ENCODE measurements around the gene SETBP1.

SETBP1 gene

DNA sequence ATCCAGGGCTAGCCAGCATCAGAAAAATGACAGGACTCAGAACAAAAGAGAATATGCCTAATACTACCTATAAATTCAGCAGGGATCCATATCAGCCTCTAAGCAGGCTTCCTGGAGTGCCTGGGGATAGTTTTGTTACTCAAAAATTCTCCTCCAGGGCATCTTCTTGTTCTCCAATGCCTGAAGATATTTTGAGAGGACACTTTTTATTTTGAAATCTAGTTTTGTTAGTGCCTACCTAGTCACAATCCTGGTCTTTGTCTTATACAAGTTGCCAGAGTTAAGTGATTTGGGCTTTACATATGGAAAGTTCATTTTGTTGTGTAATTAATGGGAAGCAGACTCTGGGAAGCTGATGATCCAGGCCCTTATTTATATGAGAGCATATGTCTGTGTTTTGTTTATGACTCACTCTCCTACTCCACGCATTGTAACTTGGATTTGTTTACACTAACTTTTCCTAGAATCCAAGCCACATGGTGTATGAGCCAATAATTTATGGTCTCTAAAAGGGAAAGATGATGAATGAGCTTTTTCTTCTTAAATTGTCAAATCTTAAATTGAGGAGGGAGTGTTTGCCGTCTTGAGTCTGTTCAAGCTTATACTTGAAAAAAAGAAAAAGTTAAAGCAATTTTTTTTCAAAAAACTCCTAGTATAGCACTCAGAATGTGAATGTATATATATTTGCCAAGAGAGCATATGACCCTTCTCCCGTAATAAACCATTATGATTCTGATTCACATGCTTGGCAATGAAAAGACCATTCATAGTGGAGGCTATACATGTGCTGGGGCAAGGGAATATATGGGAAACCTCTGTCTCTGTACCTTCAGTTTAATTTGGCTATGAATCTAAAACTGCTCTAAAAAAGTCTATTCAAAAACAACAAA, 370.3 kb downstream of the SETBP1 start:
- DNase-seq = no peak

GRCh38 chr18:45054636-45055035, 373.9 kb downstream of the SETBP1 start:
- DNase-seq = no peak

DNA sequence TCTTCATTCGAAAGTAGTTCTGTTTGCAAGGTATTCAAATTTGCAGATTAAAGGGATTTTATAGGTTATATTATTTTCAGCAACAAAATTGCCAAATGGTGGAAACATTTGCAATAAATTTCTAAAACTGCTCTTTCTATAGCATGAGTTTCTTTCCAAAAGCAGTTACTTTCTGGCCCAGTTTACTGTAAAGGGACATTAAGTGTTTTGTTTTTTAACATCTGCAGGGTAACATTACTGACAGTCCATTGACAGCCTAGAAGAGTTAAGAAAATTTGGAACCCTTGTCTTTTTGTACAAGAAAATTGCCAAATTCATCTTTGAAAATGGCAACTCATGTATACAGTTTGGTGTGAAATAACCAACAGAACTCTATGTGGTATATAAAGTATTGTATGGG, 375.1 kb downstream of the SETBP1 start:
- no peak for DNase-seq

- no peak for DNase-seq
These were observed 376.2 kb downstream of the SETBP1 start for GRCh38 chr18:45056926-45057325.

GRCh38 chr18:45057955-45058600, 377.4 kb downstream of the SETBP1 start:
- no peak for DNase-seq

DNA sequence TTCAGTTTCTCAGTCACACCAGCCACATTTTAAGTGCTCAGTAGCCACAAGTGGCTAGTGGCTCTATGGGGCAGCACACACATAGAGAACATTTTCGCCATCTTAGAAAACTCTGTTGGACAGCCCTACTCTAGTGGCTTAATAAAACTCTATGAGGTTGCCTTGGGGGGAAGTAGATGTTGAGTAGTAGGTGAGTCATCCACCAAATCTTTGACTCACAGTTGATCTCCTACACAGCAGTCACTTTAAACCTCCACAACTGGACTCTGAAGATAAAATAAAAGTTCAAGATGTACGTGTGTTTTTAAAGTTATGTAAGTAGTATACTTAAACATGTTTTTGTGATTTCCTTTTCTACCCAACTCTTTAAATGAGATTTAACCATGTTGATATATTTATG, 379.0 kb downstream of the SETBP1 start:
- no peak for DNase-seq

DNA sequence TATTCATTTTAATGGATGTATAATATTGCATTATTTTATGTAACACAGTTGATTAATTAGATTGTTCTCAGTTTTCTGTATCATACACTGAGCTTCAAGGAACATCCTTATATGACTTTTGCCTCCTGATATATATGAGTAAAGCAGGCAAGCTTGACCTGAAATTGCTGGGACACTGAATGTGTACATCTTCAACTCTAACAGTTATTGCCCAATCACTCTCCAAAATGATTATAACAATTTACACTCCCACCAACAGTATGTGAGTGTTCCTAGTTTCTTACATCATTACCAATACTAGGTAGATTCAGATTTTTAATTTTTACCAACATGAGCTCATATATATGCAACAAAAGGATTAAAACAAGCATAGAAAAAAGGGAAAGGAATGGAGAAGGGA, 379.4 kb downstream of the SETBP1 start:
- DNase-seq = no peak

DNA sequence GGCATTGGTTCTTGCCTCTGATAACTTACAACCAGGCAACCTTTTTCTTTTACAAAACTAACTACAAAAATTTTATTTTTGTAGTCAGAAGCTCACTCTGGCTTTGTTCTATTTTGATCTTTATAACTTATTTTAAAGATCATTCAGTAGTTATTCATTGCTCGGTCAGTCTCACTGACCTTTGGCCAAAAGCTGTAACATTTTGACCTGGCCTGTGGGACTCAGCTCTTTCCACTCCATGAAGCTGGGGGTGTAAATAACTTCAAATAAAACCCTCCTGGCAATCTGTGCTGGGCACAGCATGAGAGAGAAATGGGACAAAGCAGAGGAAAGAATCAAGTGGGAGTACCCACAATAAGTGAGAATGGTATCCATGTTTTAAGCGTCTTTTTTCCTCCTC, 380.7 kb downstream of the SETBP1 start:
- no peak for DNase-seq

- no peak for DNase-seq
These were observed 382.8 kb downstream of the SETBP1 start for GRCh38 chr18:45063246-45064038.

DNA sequence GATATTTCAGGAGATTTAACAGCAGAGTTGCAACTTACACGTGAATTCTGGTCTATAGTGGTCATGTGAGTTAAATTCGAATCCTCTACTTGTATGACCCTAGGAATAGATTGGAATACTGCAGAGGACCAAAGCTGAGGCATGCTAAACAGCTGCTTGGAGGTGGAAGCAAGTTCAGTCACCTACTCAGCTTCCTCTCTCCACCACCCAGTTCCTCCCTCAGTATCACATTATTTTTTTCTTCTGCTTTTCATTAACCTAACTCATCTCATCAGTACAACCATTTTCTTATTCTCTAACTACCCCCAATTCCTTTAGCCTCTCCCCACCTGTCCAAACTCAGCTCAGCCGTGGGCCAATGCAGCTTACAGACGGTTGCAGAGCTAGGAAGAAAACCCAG, 385.5 kb downstream of the SETBP1 start:
- DNase-seq = no peak

DNA sequence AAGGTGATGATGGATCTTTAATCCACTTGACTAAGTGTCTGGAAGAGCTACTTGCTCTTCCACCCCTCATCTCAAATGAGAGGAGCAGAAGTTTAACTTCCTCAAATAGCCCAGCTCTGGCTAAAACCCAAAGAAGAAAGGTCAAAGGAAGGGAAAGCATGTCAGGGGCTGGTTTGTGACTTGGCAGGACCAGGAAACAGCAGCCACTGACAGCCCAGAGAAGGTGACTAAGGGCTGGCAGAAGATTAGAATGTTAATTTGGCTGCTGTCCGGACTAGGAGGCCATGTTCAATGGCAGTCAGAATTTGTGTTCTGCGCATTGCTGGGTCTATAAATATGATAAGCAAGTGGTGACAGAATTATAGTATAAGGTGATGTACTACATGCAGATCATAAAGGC, 386.2 kb downstream of the SETBP1 start:
- no peak for DNase-seq

- DNase-seq = no peak
These were observed 387.9 kb downstream of the SETBP1 start for GRCh38 chr18:45068400-45069094.

GRCh38 chr18:45069546-45069945, 388.9 kb downstream of the SETBP1 start:
- no peak for DNase-seq

- no peak for DNase-seq
These were observed 391.3 kb downstream of the SETBP1 start for GRCh38 chr18:45071956-45072355.

GRCh38 chr18:45073556-45073955, 392.9 kb downstream of the SETBP1 start:
- no peak for DNase-seq

- no peak for DNase-seq
These were observed 401.0 kb downstream of the SETBP1 start for GRCh38 chr18:45081566-45082181.

DNA sequence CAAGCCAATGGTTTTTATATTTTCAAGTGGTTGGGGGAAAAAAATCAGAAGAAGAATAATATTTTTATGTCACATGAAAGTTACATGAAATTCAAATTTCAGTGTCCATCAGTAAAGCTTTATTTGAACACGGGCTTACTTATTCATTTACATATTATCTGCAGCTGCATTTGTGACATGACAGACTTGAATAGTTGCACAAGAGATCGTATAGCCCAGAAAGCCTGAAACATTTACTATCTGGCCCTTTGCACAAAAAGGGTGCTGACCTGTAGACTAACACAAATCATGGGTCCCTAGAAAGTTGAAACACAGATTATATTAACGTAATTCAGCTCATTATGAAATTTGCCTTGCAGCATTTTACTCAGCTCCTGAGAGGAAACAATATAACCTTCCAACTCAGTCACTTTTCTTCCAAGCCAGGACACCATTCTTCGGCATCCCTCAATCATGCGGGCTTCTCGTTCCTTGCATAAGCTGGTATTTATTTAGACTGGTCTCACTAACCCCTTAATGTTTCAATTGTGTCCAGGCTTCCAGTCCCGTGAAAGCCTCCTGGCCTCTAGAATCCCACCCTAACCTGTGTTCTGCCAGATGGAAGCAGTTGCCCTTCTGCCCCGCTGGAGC, 402.7 kb downstream of the SETBP1 start:
- no peak for DNase-seq

DNA sequence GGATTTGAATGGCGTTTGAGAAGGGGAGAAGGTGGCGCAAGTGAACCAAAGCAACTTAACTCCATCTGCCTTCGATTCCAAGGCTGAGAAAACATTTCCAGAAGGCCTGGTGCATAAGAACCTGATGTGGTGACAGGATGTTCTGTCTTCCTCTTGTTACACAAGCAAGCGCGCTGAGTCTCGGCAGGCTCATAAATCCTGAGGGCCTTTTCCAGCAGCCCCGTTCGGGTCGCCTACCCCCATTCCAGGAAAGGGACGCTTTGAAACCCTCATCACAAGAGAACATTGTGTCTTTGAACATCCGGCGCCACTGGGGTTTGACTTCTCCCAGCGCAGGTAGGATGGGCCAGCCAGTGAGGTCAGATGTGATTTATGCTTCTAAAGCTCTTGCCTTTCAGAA, 403.5 kb downstream of the SETBP1 start:
- no peak for DNase-seq

DNA sequence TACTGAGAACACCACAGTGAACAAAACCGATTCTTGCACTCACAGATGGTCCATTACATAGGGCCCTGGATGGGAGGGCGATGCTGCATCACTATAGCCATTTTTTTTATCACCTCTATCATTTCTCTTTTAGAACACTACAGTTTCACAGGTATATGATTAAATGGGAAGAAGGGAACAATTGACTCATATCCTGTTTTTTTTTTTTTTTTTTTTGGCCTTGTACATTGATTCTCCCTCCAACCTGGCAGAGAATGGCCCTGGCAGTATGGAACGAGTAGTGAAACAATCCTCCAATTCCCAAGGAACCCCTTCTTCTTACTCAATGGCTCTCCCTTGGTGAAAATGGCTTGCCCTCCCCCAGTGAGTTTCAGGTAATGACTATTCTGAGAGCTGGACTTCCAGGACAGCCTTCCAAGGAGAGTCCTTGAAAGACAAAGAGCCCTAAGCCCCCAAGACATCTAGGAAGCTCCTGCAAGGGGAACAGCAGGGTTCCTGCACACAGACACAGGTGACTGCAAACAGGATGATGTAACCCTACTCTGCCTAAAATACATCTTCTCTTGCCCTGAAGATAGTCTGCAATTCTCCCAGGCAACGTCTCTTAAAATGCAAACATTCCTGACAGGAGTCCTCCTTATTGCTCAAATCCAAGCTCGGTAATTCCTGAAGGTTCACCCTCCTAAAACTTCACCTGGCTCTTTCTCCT, 405.4 kb downstream of the SETBP1 start:
- DNase-seq = no peak

DNA sequence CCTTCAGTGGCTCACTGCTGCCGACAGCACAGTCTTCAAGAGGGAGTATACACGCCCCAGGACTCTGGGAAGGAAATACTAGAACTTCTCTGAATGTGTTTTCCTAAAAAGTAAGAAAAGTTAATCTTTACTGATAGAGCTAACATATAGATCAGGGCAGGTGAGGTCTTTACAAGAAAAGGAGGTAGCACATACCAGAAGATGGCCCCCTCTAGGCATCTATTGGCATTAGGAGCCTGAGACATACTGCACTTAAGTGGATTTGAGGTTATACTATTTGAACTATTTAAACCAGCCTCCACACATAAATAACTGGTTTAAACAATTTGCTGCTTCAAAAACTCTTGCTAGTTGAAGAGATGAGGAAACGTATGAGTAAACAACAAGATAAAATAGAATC, 406.1 kb downstream of the SETBP1 start:
- no peak for DNase-seq

- DNase-seq = no peak
These were observed 409.9 kb downstream of the SETBP1 start for GRCh38 chr18:45090526-45091140.
